WI38 (cell line): ENCODE results near the gene AMFR.

ENCODE experiments used
- H3K4me3 ChIP-seq: 2 replicates; pipeline ENCODE4 v1.5.1; 2011; ENCODE audit warnings: low read depth, mild to moderate bottlenecking, control low read depth, low read length
- CTCF ChIP-seq: IDR thresholded peaks from 2 replicates; pipeline ENCODE4 v1.5.1; 2012; ENCODE audit warnings: low read depth, mild to moderate bottlenecking, control low read depth, low read length

AMFR gene

GRCh38 chr16:56419740-56420548 lies 5.4 kb downstream of the AMFR start:
- no peak overlapping the region for H3K4me3 ChIP-seq
- no peak for TF ChIP-seq CTCF

GRCh38 chr16:56417138-56417537 lies 8.2 kb downstream of the AMFR start:
- TF ChIP-seq CTCF, result no peak
- no peak overlapping the region for H3K4me3 ChIP-seq

- no peak overlapping the region for H3K4me3 ChIP-seq
- no peak for TF ChIP-seq CTCF
Measured at GRCh38 chr16:56415875-56416274, 9.5 kb downstream of the AMFR start.

- no peak overlapping the region for H3K4me3 ChIP-seq
- TF ChIP-seq CTCF, result no peak
Measured at GRCh38 chr16:56414366-56414765, 11.0 kb downstream of the AMFR start.

GRCh38 chr16:56413381-56413780 lies 12.0 kb downstream of the AMFR start:
- TF ChIP-seq CTCF, result no peak
- H3K4me3 ChIP-seq, result no peak overlapping the region

GRCh38 chr16:56411624-56412023 lies 13.7 kb downstream of the AMFR start:
- H3K4me3 ChIP-seq, result no peak overlapping the region

More at GRCh38 chr16:56411624-56412023, 13.7 kb downstream of the AMFR start:
- TF ChIP-seq CTCF, result no peak
